Measurements from ENCODE around the gene AFF4. TPM values are rescaled to one million over a fixed set of nuclear protein-coding genes. Genes with fewer than 3 reads are reported as not detected.
"Not testable (repeated sequence)": the region's sequence is repeated elsewhere in the genome, so short reads cannot be mapped to it uniquely, and the experiment has no call there.

The AFF4 gene
- polyA plus RNA-seq (ENCODE audit: insufficient read length in 3 of 3): 10 to 100 TPM; 56.9 to 63.9 (median 61.0) TPM

- peak; percentile 82 to 91 (median 88) for DNase-seq (ENCODE audit: low read depth in 3 of 3, low spot score in 2 of 3)
Measured at GRCh38 chr5:132963171-132964104, at the start of gene AFF4. Gene AFF4 (minus strand): TSS chr5:132963634. CDS start chr5:132937189, 26,445 bp downstream.

DNA sequence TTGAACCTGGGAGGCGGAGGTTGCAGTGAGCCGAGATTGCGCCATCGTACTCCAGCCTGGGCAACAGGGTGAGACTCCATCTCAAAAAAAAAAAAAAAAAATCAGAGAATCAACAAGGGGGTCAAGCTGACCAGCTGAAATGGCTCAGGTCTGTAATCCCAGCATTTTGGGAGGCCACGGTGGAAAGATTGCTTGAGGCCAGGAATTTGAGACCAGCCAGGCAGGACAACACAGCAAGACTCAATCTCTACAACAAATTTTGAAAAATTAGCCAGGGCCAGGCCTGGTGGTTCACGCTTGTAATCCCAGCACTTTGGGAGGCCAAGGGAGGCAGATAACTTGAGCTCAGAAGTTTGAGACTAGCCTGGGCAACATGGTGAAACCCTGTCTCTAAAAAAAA is 45.0 kb upstream of the AFF4 start:
- not testable (repeated sequence) for DNase-seq (ENCODE audit: low read depth in 3 of 3, low spot score in 2 of 3)

DNA sequence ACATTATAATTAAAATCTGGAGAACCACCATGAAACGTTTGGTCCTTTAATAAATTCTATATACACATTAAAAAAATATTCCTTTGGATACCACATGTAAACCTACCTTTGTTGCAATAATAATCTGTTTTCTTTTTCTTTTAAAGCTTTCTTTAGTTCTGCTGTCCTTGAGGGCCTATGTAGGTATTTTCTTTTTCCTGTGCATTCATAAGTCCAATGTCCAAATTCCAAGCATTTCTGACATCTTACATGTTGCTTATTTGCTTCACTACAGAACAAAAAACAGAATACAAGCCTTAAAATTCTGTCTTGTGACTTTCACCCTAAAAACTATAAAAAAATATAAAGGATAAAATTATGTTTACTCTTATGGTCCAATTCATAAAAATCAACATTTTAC is 43.2 kb upstream of the AFF4 start:
- no peak for DNase-seq (ENCODE audit: low read depth in 3 of 3, low spot score in 2 of 3)

DNA sequence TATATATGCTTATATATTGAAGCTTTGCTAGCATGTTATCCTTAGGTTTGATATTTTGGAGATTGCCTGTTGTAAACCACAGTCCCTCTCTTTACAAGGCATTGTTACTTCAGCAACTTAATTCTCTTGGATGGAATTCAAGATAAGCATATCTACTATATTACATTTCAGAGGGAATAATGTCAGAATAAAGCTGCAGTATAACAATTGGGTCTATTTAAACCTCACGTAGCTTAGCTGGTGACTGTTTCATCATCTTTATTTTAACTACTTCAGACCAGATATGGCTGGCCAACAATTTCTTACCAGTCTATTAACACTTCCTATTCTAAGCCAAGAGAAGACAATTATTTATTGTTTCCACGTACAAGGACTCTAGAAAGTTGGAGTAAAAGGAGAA is 35.8 kb upstream of the AFF4 start:
- DNase-seq (ENCODE audit: low read depth in 3 of 3, low spot score in 2 of 3): no peak

DNA sequence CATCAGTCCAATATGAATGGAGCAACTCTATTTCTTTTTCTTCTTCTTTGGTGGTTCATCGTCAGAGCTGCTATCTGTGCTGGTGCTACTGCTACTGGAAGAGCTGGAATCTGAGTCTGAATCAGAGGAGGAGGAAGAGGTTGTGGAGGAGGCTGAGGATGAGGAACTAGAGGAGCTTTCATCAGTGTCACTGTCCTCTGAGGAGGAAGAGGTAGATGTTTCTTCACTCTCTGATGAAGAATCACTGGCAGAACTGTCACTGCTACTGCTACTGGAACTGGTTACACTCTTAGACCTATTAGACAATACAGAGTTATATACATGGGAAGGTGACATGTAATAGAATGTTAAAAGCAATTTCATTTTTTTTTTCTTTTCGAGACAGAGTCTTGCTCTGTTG is 35.1 kb upstream of the AFF4 start:
- DNase-seq (ENCODE audit: low read depth in 3 of 3, low spot score in 2 of 3): no peak

DNA sequence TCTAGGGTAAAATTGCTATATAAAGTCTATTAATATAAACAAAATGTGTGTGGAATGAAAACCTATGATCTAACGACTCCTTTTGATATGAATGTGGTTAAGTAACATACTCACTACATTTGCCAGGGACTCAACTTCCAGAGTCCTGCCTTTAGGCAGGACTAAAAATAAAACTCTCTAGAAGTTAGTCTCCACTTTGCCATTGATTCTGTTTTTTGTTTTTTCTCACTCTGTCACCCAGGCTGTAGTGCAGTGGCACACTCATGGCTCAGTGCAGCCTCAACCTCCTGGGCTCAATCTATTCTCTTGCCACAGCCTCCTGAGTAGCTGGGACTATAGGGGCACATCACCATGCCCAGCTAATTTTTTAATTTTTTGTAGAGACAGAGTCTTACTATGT is 32.9 kb upstream of the AFF4 start:
- no peak for DNase-seq (ENCODE audit: low read depth in 3 of 3, low spot score in 2 of 3)

- no peak for DNase-seq (ENCODE audit: low read depth in 3 of 3, low spot score in 2 of 3)
Measured at GRCh38 chr5:132987531-132988408, 24.3 kb upstream of the AFF4 start.

- not testable (repeated sequence) for DNase-seq (ENCODE audit: low read depth in 3 of 3, low spot score in 2 of 3)
Measured at GRCh38 chr5:132982971-132983370, 19.5 kb upstream of the AFF4 start.

DNA sequence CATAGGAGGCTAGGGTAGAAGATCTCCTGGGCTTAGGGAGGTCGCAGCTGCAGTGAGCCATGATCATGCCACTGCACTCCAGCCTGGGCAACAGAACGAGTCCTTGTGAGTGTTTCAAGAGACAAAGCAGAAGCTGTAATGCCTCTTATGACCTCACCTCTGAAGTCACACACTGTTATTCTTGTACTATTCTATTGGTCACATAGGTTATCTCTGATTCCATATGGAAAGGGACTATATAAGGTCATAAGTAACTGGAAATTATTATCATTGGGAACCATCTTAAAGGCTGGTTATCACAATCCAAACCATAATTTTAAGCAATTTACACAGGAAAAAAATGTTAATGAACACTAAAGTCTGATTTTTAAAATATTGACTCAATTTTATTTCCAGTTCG is 17.9 kb upstream of the AFF4 start:
- DNase-seq (ENCODE audit: low read depth in 3 of 3, low spot score in 2 of 3): no peak

- no peak for DNase-seq (ENCODE audit: low read depth in 3 of 3, low spot score in 2 of 3)
Measured at GRCh38 chr5:132979976-132980375, 16.5 kb upstream of the AFF4 start.

DNA sequence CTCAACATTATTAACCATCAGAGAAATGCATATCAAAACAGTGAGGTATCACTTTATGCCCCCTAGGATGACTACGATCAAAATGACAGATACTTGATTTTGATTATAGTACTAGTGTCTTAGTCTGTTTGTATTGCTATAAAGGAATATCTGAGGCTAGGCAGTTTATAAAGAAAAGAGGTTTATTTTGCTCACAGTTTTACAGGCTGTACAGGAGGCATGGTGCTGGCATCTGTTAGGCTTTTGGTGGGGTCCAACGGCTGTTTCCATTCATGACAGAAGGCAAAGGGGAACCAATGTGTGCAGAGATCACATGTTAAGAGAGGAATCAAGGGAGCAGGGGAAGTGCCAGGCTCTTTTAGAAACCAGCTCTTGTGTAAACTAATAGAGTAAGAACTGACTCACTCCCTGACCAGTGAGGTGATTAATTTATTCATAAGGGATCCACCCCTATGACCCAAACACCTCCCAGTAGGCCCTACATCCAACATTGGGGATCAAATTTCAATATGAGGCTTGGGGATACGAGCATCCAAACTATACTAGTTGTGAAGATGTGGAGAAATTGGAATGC is 16.0 kb upstream of the AFF4 start:
- no peak for DNase-seq (ENCODE audit: low read depth in 3 of 3, low spot score in 2 of 3)

DNA sequence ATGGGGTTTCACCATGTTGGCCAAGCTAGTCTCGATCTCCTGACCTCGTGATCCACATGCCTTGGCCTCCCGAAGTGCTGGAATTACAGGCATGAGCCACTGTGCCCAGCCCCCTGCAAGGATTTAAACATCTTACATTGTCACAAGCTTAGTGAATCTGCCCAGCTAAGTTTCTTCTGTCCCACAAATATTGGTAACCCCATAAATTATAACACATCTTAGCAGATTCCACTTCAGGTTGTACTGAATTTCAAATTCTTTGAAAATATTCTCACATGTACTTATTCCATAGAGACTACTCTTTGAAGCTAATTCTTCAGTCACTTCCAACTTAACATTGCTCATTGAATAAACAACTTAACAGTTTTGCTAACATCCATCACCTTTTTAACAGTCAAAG is 13.4 kb upstream of the AFF4 start:
- DNase-seq (ENCODE audit: low read depth in 3 of 3, low spot score in 2 of 3): no peak

GRCh38 chr5:132972436-132972828 is 9.0 kb upstream of the AFF4 start:
- not testable (repeated sequence) for DNase-seq (ENCODE audit: low read depth in 3 of 3, low spot score in 2 of 3)

DNA sequence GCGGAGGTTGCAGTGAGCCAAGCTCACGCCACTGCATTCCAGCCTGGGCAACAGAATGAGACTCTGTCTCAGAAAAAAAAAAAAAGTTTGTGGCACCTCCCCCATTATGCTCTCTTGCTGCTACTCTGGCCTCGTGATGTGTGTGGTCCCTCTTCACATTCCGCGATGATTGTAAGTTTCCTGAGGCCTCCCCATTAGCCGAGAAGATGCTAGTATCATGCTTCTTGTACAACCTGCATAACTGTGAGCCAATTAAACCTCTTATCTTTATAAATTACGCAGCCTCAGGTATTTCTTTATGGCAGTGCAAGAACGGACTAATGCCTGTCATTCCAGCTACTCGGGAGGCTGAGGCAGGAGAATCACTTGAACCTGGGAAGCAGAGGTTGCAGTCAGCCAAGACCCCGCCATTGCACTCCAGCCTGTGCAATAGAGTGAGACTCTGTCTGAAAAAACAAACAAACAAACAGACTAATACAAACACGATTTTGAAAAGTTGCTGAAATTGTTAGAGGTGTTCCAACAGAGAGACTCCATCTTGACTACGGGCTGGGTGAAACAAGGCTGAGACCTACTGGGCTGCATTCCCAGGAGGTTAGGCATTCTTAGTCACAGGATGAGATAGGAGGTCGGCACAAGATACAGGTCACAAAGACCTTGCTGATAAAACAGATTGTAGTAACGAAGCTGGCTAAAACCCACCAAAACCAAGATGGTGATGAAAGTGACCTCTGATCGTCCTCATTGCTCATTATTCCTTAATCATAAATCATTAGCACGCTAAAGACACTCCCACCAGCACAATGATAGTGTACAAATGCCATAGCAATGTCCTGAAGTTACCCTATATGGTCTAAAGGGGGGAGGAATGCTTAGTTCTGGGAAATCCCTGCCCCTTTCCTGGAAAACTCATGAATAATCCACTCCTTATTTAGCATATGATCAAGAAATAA is 8.3 kb upstream of the AFF4 start:
- no peak for DNase-seq (ENCODE audit: low read depth in 3 of 3, low spot score in 2 of 3)

- no peak for DNase-seq (ENCODE audit: low read depth in 3 of 3, low spot score in 2 of 3)
Measured at GRCh38 chr5:132965120-132965519, 1.7 kb upstream of the AFF4 start.

- peak; percentile 67 to 78 (median 71) for DNase-seq (ENCODE audit: low read depth in 3 of 3, low spot score in 2 of 3)
Measured at GRCh38 chr5:132962429-132963021, 909 bp downstream of the AFF4 start.

DNA sequence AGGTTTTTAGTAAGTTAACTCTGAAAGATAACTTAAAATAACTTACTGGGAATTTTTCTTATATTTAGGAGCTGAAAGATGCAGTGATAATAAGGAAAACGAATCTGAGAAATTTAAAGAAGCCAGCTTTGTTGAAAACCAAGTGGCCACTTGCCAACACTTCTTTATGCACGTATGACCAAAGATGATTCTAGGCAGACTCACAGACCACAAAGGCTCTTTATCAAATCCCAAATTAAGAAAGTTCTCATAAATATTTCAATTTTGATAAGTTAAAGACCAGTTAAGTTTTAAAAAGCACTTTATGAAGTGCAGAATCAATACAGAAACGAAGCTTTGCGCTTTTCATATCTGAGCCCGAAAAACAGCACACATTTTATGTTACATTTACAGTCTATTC is 1.5 kb downstream of the AFF4 start:
- peak; percentile 27 to 47 (median 29) for DNase-seq (ENCODE audit: low read depth in 3 of 3, low spot score in 2 of 3)

DNA sequence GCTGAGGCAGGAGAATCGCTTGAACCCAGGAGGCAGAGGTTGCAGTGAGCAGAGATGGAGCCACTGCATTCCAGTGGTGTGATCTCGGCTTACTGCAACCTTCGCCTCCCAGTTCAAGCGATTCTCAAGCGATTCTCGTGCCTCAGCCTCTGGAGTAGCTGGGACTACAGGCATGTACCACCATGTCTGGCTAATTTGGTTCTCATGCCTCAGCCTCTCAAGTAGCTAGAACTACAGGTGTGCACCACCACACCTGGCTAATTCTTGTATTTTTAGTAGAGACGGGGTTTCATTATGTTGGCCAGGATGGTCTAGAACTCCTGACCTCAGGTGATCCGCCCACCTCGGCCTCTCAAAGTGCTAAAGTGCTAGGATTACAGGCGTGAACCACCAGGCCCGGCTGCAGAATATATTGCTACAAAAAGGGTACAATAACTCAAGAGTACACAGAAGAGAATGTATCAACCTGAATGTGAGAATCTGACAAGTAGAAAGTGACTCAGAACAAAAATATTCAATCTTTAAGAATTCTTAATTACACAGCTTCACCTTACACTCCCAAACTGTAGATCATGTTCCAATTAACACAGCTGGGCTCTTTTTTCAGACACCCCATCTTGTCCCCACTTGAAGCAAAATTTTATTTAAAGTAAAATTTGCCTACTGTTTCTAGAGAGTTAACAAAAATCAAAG is 2.2 kb downstream of the AFF4 start:
- DNase-seq (ENCODE audit: low read depth in 3 of 3, low spot score in 2 of 3): peak in 1 of 3 donors; percentile 18

Data from right renal cortex interstitium (tissue), 3 donors.